ENCODE measurements around the gene KDM8. TPM values are rescaled to one million over a fixed set of nuclear protein-coding genes. Genes with fewer than 3 reads are reported as not detected.

KDM8 gene
- total RNA-seq, 1 experiment from 2014 or later = 15.5 TPM

GRCh38 chr16:27222249-27223225, 19.2 kb downstream of the KDM8 start:
- no peak overlapping the region for H4K8ac ChIP-seq (replicated peaks; ENCODE audit: insufficient read length, low read depth, low read length)
- Mint-ChIP-seq H3K4me1 (peaks cover 4 to 7% of the 10 kb centered on the region in 2 experiments; a peak in 2 of 4 replicates), H3K9me3 (no peaks in the 10 kb centered on the region), H3K4me3 (no peak overlapping the region), H3K27ac (peak overlapping the region in 2 of 3 experiments; percentile 61 to 77; a peak in 2 of 7 replicates), H3K27me3 (ENCODE audit: low read depth) (no peaks in the 10 kb centered on the region), H3K36me3 (ENCODE audit: insufficient read depth in 1 of 3, low read depth in 3 of 3) (peaks cover 0 to 5% (median 0%) of the 10 kb centered on the region in 3 experiments; a peak in 2 of 7 replicates)
- no peak overlapping the region for H4K5ac ChIP-seq (ENCODE audit: insufficient read length, low read depth, low read length)
- no peak overlapping the region for H3K9ac ChIP-seq (ENCODE audit: extremely low read depth, insufficient read length, low read length)
- no peak overlapping the region for H3K23ac ChIP-seq (ENCODE audit: insufficient read length, low read depth, low read length)
- no peaks in the 10 kb centered on the region for H3K79me1 ChIP-seq (ENCODE audit: insufficient read depth, low read depth, low read length, poor library complexity, severe bottlenecking)
- no peak overlapping the region for H2BK120ac ChIP-seq (ENCODE audit: low read depth, low read length, poor library complexity, severe bottlenecking)
- H3K23me2 ChIP-seq (ENCODE audit: insufficient read length, low read depth, low read length, poor library complexity, severe bottlenecking) = no peaks in the 10 kb centered on the region
- H2BK15ac ChIP-seq (ENCODE audit: low read depth, low read length) = no peak overlapping the region
- H3K4me1 ChIP-seq (ENCODE audit: insufficient read depth, low read length) = 0 out of 2 replicates have a peak, but pooled peaks cover under 1% of the 10 kb centered on the region
- H3K27me3 ChIP-seq (ENCODE audit: insufficient read depth, low read length) = no peaks in the 10 kb centered on the region
- no peak overlapping the region for H3K27ac ChIP-seq (ENCODE audit: insufficient read length, low read depth, low read length)
- H3K9me3 ChIP-seq (ENCODE audit: control insufficient read depth, low read depth, low read length) = no peaks in the 10 kb centered on the region
- H3K56ac ChIP-seq (ENCODE audit: insufficient read length, low read depth, low read length) = no peak overlapping the region
- no peak overlapping the region for H2AK5ac ChIP-seq (ENCODE audit: insufficient read length, low read length)
- H2AFZ ChIP-seq (ENCODE audit: low read length) = no peak overlapping the region
- H2BK12ac ChIP-seq (ENCODE audit: insufficient read length, low read depth, low read length) = no peak overlapping the region
- H2BK5ac ChIP-seq (ENCODE audit: insufficient read length, low read length) = no peak overlapping the region
- no peak overlapping the region for H3K4ac ChIP-seq (ENCODE audit: low read depth, low read length)
- no peak for TF ChIP-seq CTCF (conservative IDR thresholded peaks at IDR 0.05)
- H3K4me2 ChIP-seq (ENCODE audit: insufficient read depth, insufficient read length, low read length) = no peak overlapping the region
- DNase-seq = no peak
- H3T11ph ChIP-seq (ENCODE audit: low read length) = no peak overlapping the region
- H3K18ac ChIP-seq (ENCODE audit: insufficient read length, low read depth, low read length) = no peak overlapping the region
- H3K14ac ChIP-seq (ENCODE audit: insufficient read depth, low read length) = no peak overlapping the region
- no peaks in the 10 kb centered on the region for H3K79me2 ChIP-seq (ENCODE audit: insufficient read depth, low read length)
- no CpG with 5 or more reads among the region's 30 CpGs for WGBS (ENCODE audit: extremely low coverage, insufficient read length, low lambda C conversion rate)
- no peak overlapping the region for H4K91ac ChIP-seq (ENCODE audit: insufficient read length, low read depth, low read length)
- H2BK20ac ChIP-seq (ENCODE audit: low read depth, low read length, poor library complexity, severe bottlenecking) = no peak overlapping the region
- H4K20me1 ChIP-seq (ENCODE audit: control insufficient read depth, insufficient read depth, insufficient read length) = no peaks in the 10 kb centered on the region
